HepG2 (cell line): ENCODE measurements around the gene PSMD9. TPM values are rescaled to one million over a fixed set of nuclear protein-coding genes. Genes with fewer than 3 reads are reported as not detected.
A peak's percentile ranks its signal among the peaks of the same experiment; 100 is the strongest.

Source experiments
- CCDC6 ChIP-seq: sonication (generic); formaldehyde crosslinking; IDR thresholded peaks from 2 replicates; pipeline ENCODE4 v1.8.1; 2022; ENCODE audit warnings: mild to moderate bottlenecking, missing genetic modification reagents, moderate library complexity
- CHD4 ChIP-seq: fragments of 200-600 bp; sonication (generic); IDR thresholded peaks from 2 replicates; pipeline ENCODE4 v1.7.0; 2017; ENCODE audit warnings: mild to moderate bottlenecking, low read length, borderline replicate concordance
- ESRRA ChIP-seq: sonication (generic); formaldehyde crosslinking; IDR thresholded peaks from 2 replicates; pipeline ENCODE4 v1.5.1; 2020; ENCODE audit warnings: mild to moderate bottlenecking, low read depth, missing genetic modification reagents
- KAT8 ChIP-seq: IDR thresholded peaks from 2 replicates; pipeline ENCODE4 v1.6.1; 2016; ENCODE audit warnings: missing genetic modification reagents, missing compliant biosample characterization
- MIXL1 ChIP-seq: IDR thresholded peaks from 2 replicates; pipeline ENCODE4 v1.6.1; 2016
- MYC ChIP-seq: sonication (generic); formaldehyde crosslinking; IDR thresholded peaks from 2 replicates; pipeline ENCODE4 v1.9.0; 2021; ENCODE audit warnings: missing genetic modification reagents, borderline replicate concordance
- PLRG1 ChIP-seq: fragments of 450-650 bp; conservative IDR thresholded peaks from 2 replicates; pipeline ENCODE4 v1.6.1; 2016
- RBFOX2 ChIP-seq: fragments of 200-400 bp; formaldehyde crosslinking; IDR thresholded peaks from 2 replicates; pipeline ENCODE4 v1.6.1; 2017; ENCODE audit warnings: low read depth, mild to moderate bottlenecking, low read length
- SKI ChIP-seq: fragments of 450-650 bp; IDR thresholded peaks from one replicate; pipeline ENCODE4 v1.6.1; 2018; ENCODE audit warnings: mild to moderate bottlenecking; ENCODE audit not compliant: partially characterized antibody
- SPEN ChIP-seq: sonication (generic); formaldehyde crosslinking; IDR thresholded peaks from 2 replicates; pipeline ENCODE4 v1.5.1; 2020; ENCODE audit warnings: low read depth, mild to moderate bottlenecking, missing genetic modification reagents
- ZNF260 ChIP-seq: sonication (generic); formaldehyde crosslinking; IDR thresholded peaks from 2 replicates; pipeline ENCODE4 v1.4.0; 2020; ENCODE audit warnings: missing genetic modification reagents, low read depth, mild to moderate bottlenecking, borderline replicate concordance
- ZNF362 ChIP-seq: sonication (generic); formaldehyde crosslinking; IDR thresholded peaks from 2 replicates; pipeline ENCODE4 v1.4.0; 2020; ENCODE audit warnings: missing genetic modification reagents, mild to moderate bottlenecking, borderline replicate concordance
- ZNF747 ChIP-seq: sonication (generic); formaldehyde crosslinking; IDR thresholded peaks from 2 replicates; pipeline ENCODE4 v1.8.1; 2023; ENCODE audit warnings: missing genetic modification reagents, mild to moderate bottlenecking, borderline replicate concordance
- polyA plus RNA-seq, 8 experiments: library from polyadenylated mRNA; depleted of rRNA in 3 of 8; stranded (reverse) in 7 of 8; unstranded in 1 of 8; fragments of >200 nt; fragmentation: Illumina TruSeq in 4 of 8; extraction: Trizol in 4 of 8; gene quantifications; 2 replicates each; pipeline versions ENCODE4 v1.2.1 to v1.2.3, GENCODE V29; 2011 to 2016; ENCODE audit warnings: low read depth in 4 of 8, missing spikeins in 1 of 8, mixed read lengths in 1 of 8; ENCODE audit not compliant: insufficient read depth in 1 of 8
- total RNA-seq, 5 experiments: library from RNA; depleted of rRNA; stranded (reverse); fragments of >200 nt; fragmentation: Illumina TruSeq; extraction: Trizol; gene quantifications; 2 replicates each; pipeline ENCODE4 v1.2.3, GENCODE V29; 2016; ENCODE audit warnings: low read depth in 1 of 5
- TF ChIP-seq, protein P1 (sequence below): sonication (generic); formaldehyde crosslinking; conservative IDR thresholded peaks from 2 replicates; pipeline ENCODE4 v1.4.0; 2020; ENCODE audit warnings: missing genetic modification reagents
- TF ChIP-seq, protein P2 (sequence below): sonication (generic); formaldehyde crosslinking; IDR thresholded peaks from 2 replicates; pipeline ENCODE4 v1.5.0; 2020; ENCODE audit warnings: missing genetic modification reagents
- TF ChIP-seq, protein P3 (sequence below): sonication (generic); formaldehyde crosslinking; IDR thresholded peaks from 2 replicates; pipeline ENCODE4 v1.4.0; 2020; ENCODE audit warnings: low read depth, missing genetic modification reagents
- TF ChIP-seq, protein P4 (sequence below): sonication (generic); formaldehyde crosslinking; IDR thresholded peaks from 2 replicates; pipeline ENCODE4 v1.4.0; 2020; ENCODE audit warnings: mild to moderate bottlenecking, missing genetic modification reagents

The PSMD9 gene
- total and polyA plus RNA-seq, 2 of the 13 experiments (the other 11 are each of a cell fraction or from before 2014, with no cell fraction given): 41.4 to 61.1 TPM

GRCh38 chr12:121858662-121859572 is 29.7 kb upstream of the PSMD9 start, which contains the start of gene HPD (continued):
- TF ChIP-seq, protein P1, sequence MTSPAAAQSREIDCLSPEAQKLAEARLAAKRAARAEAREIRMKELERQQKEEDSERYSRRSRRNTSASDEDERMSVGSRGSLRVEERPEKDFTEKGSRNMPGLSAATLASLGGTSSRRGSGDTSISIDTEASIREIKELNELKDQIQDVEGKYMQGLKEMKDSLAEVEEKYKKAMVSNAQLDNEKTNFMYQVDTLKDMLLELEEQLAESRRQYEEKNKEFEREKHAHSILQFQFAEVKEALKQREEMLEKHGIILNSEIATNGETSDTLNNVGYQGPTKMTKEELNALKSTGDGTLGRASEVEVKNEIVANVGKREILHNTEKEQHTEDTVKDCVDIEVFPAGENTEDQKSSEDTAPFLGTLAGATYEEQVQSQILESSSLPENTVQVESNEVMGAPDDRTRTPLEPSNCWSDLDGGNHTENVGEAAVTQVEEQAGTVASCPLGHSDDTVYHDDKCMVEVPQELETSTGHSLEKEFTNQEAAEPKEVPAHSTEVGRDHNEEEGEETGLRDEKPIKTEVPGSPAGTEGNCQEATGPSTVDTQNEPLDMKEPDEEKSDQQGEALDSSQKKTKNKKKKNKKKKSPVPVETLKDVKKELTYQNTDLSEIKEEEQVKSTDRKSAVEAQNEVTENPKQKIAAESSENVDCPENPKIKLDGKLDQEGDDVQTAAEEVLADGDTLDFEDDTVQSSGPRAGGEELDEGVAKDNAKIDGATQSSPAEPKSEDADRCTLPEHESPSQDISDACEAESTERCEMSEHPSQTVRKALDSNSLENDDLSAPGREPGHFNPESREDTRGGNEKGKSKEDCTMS (CRISPR knock-in tag): no peak
- TF ChIP-seq MYC (CRISPR knock-in tag) (peak; percentile 9; the same call in 1 of the 2 replicates), SPEN (CRISPR knock-in tag) (peak; percentile 75), ZNF260 (CRISPR knock-in tag) (no peak), KAT8 (CRISPR knock-in tag) (0 out of 2 replicates have a peak, but pooled peaks have one; percentile 29), ZNF362 (CRISPR knock-in tag) (no peak), ZNF747 (CRISPR knock-in tag) (no peak), CCDC6 (CRISPR knock-in tag) (peak; percentile 23), MIXL1 (CRISPR knock-in tag) (no peak; the same call in none of the 2 replicates), SKI (peak; percentile 23), RBFOX2 (no peak), ESRRA (CRISPR knock-in tag) (peak; percentile 97), CHD4 (no peak; the same call in 1 of the 2 replicates), PLRG1 (no peak)
- TF ChIP-seq, protein P2, sequence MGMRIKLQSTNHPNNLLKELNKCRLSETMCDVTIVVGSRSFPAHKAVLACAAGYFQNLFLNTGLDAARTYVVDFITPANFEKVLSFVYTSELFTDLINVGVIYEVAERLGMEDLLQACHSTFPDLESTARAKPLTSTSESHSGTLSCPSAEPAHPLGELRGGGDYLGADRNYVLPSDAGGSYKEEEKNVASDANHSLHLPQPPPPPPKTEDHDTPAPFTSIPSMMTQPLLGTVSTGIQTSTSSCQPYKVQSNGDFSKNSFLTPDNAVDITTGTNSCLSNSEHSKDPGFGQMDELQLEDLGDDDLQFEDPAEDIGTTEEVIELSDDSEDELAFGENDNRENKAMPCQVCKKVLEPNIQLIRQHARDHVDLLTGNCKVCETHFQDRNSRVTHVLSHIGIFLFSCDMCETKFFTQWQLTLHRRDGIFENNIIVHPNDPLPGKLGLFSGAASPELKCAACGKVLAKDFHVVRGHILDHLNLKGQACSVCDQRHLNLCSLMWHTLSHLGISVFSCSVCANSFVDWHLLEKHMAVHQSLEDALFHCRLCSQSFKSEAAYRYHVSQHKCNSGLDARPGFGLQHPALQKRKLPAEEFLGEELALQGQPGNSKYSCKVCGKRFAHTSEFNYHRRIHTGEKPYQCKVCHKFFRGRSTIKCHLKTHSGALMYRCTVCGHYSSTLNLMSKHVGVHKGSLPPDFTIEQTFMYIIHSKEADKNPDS (CRISPR knock-in tag): no peak
- TF ChIP-seq, protein P3, sequence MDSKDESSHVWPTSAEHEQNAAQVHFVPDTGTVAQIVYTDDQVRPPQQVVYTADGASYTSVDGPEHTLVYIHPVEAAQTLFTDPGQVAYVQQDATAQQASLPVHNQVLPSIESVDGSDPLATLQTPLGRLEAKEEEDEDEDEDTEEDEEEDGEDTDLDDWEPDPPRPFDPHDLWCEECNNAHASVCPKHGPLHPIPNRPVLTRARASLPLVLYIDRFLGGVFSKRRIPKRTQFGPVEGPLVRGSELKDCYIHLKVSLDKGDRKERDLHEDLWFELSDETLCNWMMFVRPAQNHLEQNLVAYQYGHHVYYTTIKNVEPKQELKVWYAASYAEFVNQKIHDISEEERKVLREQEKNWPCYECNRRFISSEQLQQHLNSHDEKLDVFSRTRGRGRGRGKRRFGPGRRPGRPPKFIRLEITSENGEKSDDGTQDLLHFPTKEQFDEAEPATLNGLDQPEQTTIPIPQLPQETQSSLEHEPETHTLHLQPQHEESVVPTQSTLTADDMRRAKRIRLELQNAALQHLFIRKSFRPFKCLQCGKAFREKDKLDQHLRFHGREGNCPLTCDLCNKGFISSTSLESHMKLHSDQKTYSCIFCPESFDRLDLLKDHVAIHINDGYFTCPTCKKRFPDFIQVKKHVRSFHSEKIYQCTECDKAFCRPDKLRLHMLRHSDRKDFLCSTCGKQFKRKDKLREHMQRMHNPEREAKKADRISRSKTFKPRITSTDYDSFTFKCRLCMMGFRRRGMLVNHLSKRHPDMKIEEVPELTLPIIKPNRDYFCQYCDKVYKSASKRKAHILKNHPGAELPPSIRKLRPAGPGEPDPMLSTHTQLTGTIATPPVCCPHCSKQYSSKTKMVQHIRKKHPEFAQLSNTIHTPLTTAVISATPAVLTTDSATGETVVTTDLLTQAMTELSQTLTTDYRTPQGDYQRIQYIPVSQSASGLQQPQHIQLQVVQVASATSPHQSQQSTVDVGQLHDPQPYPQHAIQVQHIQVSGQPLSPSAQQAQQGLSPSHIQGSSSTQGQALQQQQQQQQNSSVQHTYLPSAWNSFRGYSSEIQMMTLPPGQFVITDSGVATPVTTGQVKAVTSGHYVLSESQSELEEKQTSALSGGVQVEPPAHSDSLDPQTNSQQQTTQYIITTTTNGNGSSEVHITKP: no peak
- TF ChIP-seq, protein P4, sequence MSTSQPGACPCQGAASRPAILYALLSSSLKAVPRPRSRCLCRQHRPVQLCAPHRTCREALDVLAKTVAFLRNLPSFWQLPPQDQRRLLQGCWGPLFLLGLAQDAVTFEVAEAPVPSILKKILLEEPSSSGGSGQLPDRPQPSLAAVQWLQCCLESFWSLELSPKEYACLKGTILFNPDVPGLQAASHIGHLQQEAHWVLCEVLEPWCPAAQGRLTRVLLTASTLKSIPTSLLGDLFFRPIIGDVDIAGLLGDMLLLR: no peak; the same call in 1 of the 2 replicates
